ENCODE measurements around the gene CARMIL3. TPM values are rescaled to one million over a fixed set of nuclear protein-coding genes. Genes with fewer than 3 reads are reported as not detected.
"Not testable (repeated sequence)": the region's sequence is repeated elsewhere in the genome, so short reads cannot be mapped to it uniquely, and the experiment has no call there.

CARMIL3 gene
- total RNA-seq, 1 donor from 2014 or later: 0.11 TPM

- no peak for TF ChIP-seq CTCF (IDR thresholded peaks at IDR 0.05; ENCODE audit: borderline replicate concordance)
- no peaks in the 10 kb centered on the region for H3K9me3 ChIP-seq (replicated peaks)
- peaks cover 3% of the 10 kb centered on the region for H3K36me3 ChIP-seq
- no peaks in the 10 kb centered on the region for H3K27me3 ChIP-seq (ENCODE audit: low read depth)
- no peak for DNase-seq
- no peak overlapping the region for H3K4me3 ChIP-seq
- peaks cover 4% of the 10 kb centered on the region for H3K4me1 ChIP-seq
- no peak overlapping the region for H3K27ac ChIP-seq (replicated peaks)
- intact Hi-C loops (cut with micrococcal nuclease): no loop called here
Measured at GRCh38 chr14:24100197-24100981, 48.6 kb downstream of the CARMIL3 start.

GRCh38 chr14:24100982-24101494, 49.2 kb downstream of the CARMIL3 start:
- TF ChIP-seq CTCF (IDR thresholded peaks at IDR 0.05; ENCODE audit: borderline replicate concordance): no peak
- Histone ChIP-seq H3K9me3 (replicated peaks) (no peaks in the 10 kb centered on the region), H3K4me1 (no peaks in the 10 kb centered on the region), H3K36me3 (peaks cover 3% of the 10 kb centered on the region), H3K27ac (replicated peaks) (no peak overlapping the region), H3K27me3 (ENCODE audit: low read depth) (no peaks in the 10 kb centered on the region), H3K4me3 (no peak overlapping the region)
- no peak for DNase-seq
- intact Hi-C loops (cut with micrococcal nuclease): no loop called here

GRCh38 chr14:24102357-24103048, 50.7 kb downstream of the CARMIL3 start:
- Histone ChIP-seq H3K27ac (replicated peaks) (no peak overlapping the region), H3K4me1 (no peaks in the 10 kb centered on the region), H3K4me3 (no peak overlapping the region), H3K36me3 (peaks cover 3% of the 10 kb centered on the region), H3K9me3 (replicated peaks) (no peaks in the 10 kb centered on the region), H3K27me3 (ENCODE audit: low read depth) (no peaks in the 10 kb centered on the region)
- TF ChIP-seq CTCF (IDR thresholded peaks at IDR 0.05; ENCODE audit: borderline replicate concordance): no peak
- no peak for DNase-seq
- intact Hi-C loops (cut with micrococcal nuclease): no loop called here

GRCh38 chr14:24103451-24103850, 51.6 kb downstream of the CARMIL3 start:
- Histone ChIP-seq H3K27me3 (ENCODE audit: low read depth) (no peaks in the 10 kb centered on the region), H3K27ac (replicated peaks) (no peak overlapping the region), H3K9me3 (replicated peaks) (no peaks in the 10 kb centered on the region), H3K4me3 (no peak overlapping the region), H3K4me1 (peaks cover 1% of the 10 kb centered on the region), H3K36me3 (no peaks in the 10 kb centered on the region)
- no peak for TF ChIP-seq CTCF (IDR thresholded peaks at IDR 0.05; ENCODE audit: borderline replicate concordance)
- intact Hi-C loops (cut with micrococcal nuclease): no loop called here
- DNase-seq: no peak

- H3K4me3 ChIP-seq; DNase-seq; H3K27me3 ChIP-seq (ENCODE audit: low read depth); H3K27ac ChIP-seq (replicated peaks); H3K36me3 ChIP-seq; H3K4me1 ChIP-seq; H3K9me3 ChIP-seq (replicated peaks): not testable (repeated sequence)
- intact Hi-C loops (cut with micrococcal nuclease): loop anchor here (5.0 kb wide), 1 partner anchor 43 kb away; no protein-coding TSS in a partner anchor
Measured at GRCh38 chr14:24105609-24106239, 53.9 kb downstream of the CARMIL3 start.

Data from left ventricle myocardium inferior (tissue), 1 donor.